ENCODE measurements around the gene PLA2R1.

The PLA2R1 gene

DNA sequence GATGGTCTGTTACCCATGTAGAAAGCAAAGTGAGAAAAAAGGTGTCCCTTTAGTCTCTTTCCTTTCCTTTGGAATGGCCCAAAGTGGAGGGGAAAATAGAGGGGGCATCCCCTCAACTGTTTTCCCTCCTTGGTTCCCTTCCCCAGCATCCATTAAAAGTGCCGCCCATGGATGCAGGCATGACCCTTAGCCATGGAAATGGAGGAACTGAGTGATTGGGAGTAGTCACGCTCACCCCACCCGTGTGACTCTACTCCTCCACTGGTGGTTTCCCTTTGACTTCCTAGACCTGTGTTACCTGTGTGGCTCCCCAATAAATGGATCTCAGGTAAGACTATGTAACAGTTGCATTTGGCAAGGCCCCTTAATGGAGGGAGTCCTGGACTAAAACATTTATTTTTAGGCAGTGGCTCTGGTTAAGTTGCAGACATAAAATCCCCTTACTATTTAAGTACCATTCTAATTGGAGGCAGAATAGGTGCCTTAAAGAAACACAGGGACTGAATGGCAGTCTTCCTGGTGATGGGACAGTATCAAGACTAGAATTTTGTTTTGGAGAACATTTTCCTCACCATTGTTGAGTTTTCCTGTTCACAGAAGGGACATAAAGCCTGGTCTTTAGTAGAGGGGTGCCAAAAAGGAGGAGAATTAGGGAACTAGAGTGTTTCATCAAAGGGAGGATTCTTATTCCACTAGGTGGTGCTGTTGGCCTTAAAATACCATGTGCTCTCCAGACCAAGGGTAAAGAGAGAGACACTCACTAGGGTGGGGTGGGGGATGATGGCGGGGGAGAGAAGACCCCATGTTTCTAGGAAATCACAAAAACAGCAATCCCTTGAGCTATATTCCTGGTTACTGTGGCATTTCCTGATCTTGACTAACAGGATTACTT lies 25.7 kb upstream of the PLA2R1 start (continued):
- TF ChIP-seq KLF8 (tag by site-specific recombination; IDR thresholded peaks at IDR 0.05) = no peak
- no peak for TF ChIP-seq BCL11A (tag by site-specific recombination; IDR thresholded peaks at IDR 0.05; ENCODE audit: low read depth)
- TF ChIP-seq ZIC2 (tag by site-specific recombination; IDR thresholded peaks at IDR 0.05) = no peak
- TF ChIP-seq SALL2 (tag by site-specific recombination; IDR thresholded peaks at IDR 0.05; ENCODE audit: borderline replicate concordance) = no peak
- TF ChIP-seq ZNF211 (tag by site-specific recombination; IDR thresholded peaks at IDR 0.05; ENCODE audit: low read depth) = no peak
- TF ChIP-seq ZNF704 (tag by site-specific recombination; IDR thresholded peaks at IDR 0.05) = no peak
- no peak for TF ChIP-seq ZNF660 (tag by site-specific recombination; IDR thresholded peaks at IDR 0.05)
- no peak for TF ChIP-seq ZBTB6 (tag by site-specific recombination; IDR thresholded peaks at IDR 0.05)
- no peak for TF ChIP-seq ZNF747 (tag by site-specific recombination; IDR thresholded peaks at IDR 0.05)
- no peak for TF ChIP-seq GLI2 (tag by site-specific recombination; IDR thresholded peaks at IDR 0.05; ENCODE audit: borderline replicate concordance, low read depth)
- TF ChIP-seq IKZF3 (tag by site-specific recombination; IDR thresholded peaks at IDR 0.05) = no peak
- no peak for TF ChIP-seq ZNF843 (tag by site-specific recombination; IDR thresholded peaks at IDR 0.05)
- TF ChIP-seq ZNF16 (tag by site-specific recombination; IDR thresholded peaks at IDR 0.05; ENCODE audit: low read depth) = no peak
- TF ChIP-seq ZNF785 (tag by site-specific recombination; IDR thresholded peaks at IDR 0.05) = no peak
- TF ChIP-seq ZBTB48 (tag by site-specific recombination; IDR thresholded peaks at IDR 0.05) = no peak
- TF ChIP-seq HIC1 (tag by site-specific recombination; IDR thresholded peaks at IDR 0.05) = no peak
- no peak for TF ChIP-seq OVOL3 (tag by site-specific recombination; IDR thresholded peaks at IDR 0.05)
- TF ChIP-seq ZNF248 (tag by site-specific recombination; IDR thresholded peaks at IDR 0.05) = no peak
- TF ChIP-seq ZNF146 (tag by site-specific recombination; IDR thresholded peaks at IDR 0.05) = no peak
- TF ChIP-seq ZNF37A (tag by site-specific recombination; IDR thresholded peaks at IDR 0.05) = no peak
- TF ChIP-seq, protein P1, sequence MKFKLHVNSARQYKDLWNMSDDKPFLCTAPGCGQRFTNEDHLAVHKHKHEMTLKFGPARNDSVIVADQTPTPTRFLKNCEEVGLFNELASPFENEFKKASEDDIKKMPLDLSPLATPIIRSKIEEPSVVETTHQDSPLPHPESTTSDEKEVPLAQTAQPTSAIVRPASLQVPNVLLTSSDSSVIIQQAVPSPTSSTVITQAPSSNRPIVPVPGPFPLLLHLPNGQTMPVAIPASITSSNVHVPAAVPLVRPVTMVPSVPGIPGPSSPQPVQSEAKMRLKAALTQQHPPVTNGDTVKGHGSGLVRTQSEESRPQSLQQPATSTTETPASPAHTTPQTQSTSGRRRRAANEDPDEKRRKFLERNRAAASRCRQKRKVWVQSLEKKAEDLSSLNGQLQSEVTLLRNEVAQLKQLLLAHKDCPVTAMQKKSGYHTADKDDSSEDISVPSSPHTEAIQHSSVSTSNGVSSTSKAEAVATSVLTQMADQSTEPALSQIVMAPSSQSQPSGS (tag by site-specific recombination; IDR thresholded peaks at IDR 0.05; ENCODE audit: low read depth) = no peak
- no peak for TF ChIP-seq ZNF311 (tag by site-specific recombination; IDR thresholded peaks at IDR 0.05; ENCODE audit: borderline replicate concordance)
- no peak for TF ChIP-seq ZNF571 (tag by site-specific recombination; IDR thresholded peaks at IDR 0.05)
- TF ChIP-seq ZNF280D (tag by site-specific recombination; IDR thresholded peaks at IDR 0.05) = peak; percentile 97
- no peak for TF ChIP-seq RBAK (tag by site-specific recombination; IDR thresholded peaks at IDR 0.05)
- no peak for TF ChIP-seq ZNF658 (tag by site-specific recombination; IDR thresholded peaks at IDR 0.05)
- TF ChIP-seq, protein P2, sequence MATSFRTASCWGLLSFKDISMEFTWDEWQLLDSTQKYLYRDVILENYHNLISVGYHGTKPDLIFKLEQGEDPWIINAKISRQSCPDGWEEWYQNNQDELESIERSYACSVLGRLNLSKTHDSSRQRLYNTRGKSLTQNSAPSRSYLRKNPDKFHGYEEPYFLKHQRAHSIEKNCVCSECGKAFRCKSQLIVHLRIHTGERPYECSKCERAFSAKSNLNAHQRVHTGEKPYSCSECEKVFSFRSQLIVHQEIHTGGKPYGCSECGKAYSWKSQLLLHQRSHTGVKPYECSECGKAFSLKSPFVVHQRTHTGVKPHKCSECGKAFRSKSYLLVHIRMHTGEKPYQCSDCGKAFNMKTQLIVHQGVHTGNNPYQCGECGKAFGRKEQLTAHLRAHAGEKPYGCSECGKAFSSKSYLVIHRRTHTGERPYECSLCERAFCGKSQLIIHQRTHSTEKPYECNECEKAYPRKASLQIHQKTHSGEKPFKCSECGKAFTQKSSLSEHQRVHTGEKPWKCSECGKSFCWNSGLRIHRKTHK (tag by site-specific recombination; IDR thresholded peaks at IDR 0.05) = 0 out of 2 replicates have a peak, but pooled peaks have one; percentile 17
- TF ChIP-seq GFI1B (tag by site-specific recombination; IDR thresholded peaks at IDR 0.05) = no peak
- no peak for TF ChIP-seq ZNF777 (tag by site-specific recombination; IDR thresholded peaks at IDR 0.05; ENCODE audit: borderline replicate concordance)
- TF ChIP-seq ZNF501 (tag by site-specific recombination; IDR thresholded peaks at IDR 0.05) = no peak
